ENCODE data around the gene TSR1. TPM values are rescaled to one million over a fixed set of nuclear protein-coding genes. Genes with fewer than 3 reads are reported as not detected.

Gene TSR1
- total RNA-seq, 2 experiments from 2014 or later = 27.8 to 30.2 TPM

DNA sequence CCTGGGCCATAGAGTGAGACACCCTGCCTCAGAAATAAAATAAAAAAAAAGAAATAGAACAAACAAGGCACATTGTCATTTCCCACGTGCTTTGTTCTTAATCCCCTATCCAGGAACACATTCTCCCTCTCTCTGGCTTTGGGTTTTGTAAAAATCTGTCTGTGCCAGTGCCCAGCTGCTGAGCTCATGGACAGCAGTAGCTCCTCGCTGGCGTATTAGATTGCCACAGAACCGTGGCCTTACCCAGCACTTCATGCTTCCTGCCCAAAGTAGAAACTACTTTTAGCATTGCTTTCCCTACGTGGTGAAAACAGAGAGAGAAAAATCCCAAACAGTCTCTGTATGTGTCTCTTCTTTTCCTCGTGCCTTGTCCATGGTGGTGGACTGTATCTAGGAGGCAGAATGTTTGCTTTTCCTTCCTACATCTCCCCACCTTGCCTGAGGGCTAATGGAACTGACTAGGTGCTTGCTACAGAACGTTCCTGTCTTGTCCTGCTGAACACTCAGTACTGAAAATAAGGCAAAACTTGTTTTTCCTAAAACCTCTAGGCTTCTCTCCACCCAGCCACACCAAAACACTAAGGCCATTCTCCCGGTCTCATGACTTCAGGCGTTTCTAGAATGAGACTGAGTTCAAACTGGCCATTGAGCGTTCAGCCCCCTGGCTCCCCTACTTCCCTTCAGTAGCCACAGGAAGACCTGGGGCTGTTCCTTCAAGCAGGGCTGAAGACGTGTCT, 38.5 kb upstream of the TSR1 start:
- POLR2A ChIA-PET = no interaction called here

DNA sequence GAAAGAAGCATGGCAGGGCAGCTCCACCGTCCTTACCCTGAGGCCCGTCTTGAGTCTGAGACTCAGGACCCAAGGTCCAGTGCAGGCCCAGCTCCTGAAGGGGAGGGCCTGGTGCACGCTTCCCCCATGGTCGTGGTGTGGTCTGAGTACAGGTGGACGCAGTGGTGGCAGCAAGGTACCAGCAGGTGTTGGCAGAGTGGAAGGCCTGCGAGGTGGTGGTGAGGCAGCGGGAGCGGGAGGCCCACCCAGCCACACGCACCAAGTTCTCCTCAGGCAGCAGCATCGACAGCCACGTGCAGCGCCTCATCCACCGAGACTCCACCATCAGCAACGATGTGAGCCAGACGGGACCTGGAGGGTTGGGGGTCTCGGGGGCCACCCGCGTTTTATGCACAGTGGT, 36.9 kb upstream of the TSR1 start:
- Mint-ChIP-seq H3K4me1 (no peaks in the 10 kb centered on the region), H3K4me3 (no peak overlapping the region), H3K27ac (no peak overlapping the region), H3K27me3 (no peaks in the 10 kb centered on the region), H3K36me3 (no peaks in the 10 kb centered on the region), H3K9me3 (no peaks in the 10 kb centered on the region)
- ATAC-seq (ENCODE audit: low read depth) (no peak), DNase-seq (no peak)
- POLR2A ChIA-PET = interaction anchor here (0.6 kb wide), 1 partner anchor 57 kb away, joined by 3 read pairs; no protein-coding TSS in a partner anchor

More for the DNA sequence above, 38.5 kb upstream of the TSR1 start:
- H3K27ac Mint-ChIP-seq = peak overlapping the region; percentile 45
- no peak overlapping the region for H3K4me3 Mint-ChIP-seq
- H3K4me1 Mint-ChIP-seq = no peaks in the 10 kb centered on the region
- no peaks in the 10 kb centered on the region for H3K27me3 Mint-ChIP-seq
- no peak for DNase-seq
- no peak for ATAC-seq (ENCODE audit: low read depth)
- H3K9me3 Mint-ChIP-seq = no peaks in the 10 kb centered on the region
- no peaks in the 10 kb centered on the region for H3K36me3 Mint-ChIP-seq

DNA sequence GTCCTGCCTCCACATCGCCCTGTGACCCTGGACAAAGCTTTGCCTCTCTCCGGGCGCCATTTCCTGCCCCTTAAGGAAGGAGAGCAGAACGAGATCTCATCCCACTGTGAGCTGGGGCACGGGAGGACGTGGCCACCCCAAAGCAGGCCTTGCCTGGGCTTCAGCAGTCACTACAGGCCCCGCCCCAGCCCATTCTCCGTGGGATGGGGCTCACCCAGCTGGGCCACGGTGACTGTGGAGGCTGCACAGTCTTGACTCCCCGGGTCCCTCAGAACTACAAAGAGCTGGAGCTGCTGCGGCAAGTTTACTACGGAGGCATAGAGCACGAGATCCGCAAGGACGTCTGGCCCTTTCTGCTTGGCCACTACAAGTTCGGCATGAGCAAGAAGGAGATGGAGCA, 36.4 kb upstream of the TSR1 start:
- no peaks in the 10 kb centered on the region for H3K36me3 Mint-ChIP-seq
- no peak overlapping the region for H3K4me3 Mint-ChIP-seq
- no peaks in the 10 kb centered on the region for H3K4me1 Mint-ChIP-seq
- DNase-seq = no peak
- no peaks in the 10 kb centered on the region for H3K27me3 Mint-ChIP-seq
- POLR2A ChIA-PET = interaction anchor here (0.6 kb wide), 1 partner anchor 56 kb away, joined by 3 read pairs; no protein-coding TSS in a partner anchor
- no peak for ATAC-seq (ENCODE audit: low read depth)
- H3K9me3 Mint-ChIP-seq = no peaks in the 10 kb centered on the region
- no peak overlapping the region for H3K27ac Mint-ChIP-seq

DNA sequence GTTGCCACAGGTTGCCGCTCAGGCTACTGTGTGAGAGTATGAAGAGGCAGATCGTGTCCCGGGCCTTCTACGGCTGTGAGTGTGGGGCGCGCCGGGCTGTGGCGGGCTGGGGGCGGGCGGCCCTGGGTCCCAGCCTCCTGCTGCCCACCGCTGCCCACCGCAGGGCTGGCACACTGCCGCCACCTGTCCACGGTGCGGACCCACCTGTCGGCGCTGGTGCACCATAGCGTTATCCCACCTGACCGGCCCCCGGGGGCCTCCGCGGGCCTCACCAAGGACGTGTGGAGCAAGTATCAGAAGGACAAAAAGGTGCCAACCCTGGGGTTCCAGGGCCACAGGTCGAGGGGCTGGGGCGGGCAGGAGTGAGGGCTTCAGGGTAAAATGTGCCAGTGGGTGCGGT, 35.9 kb upstream of the TSR1 start:
- H3K27ac Mint-ChIP-seq = no peak overlapping the region
- H3K4me1 Mint-ChIP-seq = peaks cover 1% of the 10 kb centered on the region
- no peaks in the 10 kb centered on the region for H3K36me3 Mint-ChIP-seq
- H3K9me3 Mint-ChIP-seq = no peaks in the 10 kb centered on the region
- no peaks in the 10 kb centered on the region for H3K27me3 Mint-ChIP-seq
- no peak overlapping the region for H3K4me3 Mint-ChIP-seq
- DNase-seq = no peak
- POLR2A ChIA-PET = no interaction called here
- ATAC-seq (ENCODE audit: low read depth) = no peak

DNA sequence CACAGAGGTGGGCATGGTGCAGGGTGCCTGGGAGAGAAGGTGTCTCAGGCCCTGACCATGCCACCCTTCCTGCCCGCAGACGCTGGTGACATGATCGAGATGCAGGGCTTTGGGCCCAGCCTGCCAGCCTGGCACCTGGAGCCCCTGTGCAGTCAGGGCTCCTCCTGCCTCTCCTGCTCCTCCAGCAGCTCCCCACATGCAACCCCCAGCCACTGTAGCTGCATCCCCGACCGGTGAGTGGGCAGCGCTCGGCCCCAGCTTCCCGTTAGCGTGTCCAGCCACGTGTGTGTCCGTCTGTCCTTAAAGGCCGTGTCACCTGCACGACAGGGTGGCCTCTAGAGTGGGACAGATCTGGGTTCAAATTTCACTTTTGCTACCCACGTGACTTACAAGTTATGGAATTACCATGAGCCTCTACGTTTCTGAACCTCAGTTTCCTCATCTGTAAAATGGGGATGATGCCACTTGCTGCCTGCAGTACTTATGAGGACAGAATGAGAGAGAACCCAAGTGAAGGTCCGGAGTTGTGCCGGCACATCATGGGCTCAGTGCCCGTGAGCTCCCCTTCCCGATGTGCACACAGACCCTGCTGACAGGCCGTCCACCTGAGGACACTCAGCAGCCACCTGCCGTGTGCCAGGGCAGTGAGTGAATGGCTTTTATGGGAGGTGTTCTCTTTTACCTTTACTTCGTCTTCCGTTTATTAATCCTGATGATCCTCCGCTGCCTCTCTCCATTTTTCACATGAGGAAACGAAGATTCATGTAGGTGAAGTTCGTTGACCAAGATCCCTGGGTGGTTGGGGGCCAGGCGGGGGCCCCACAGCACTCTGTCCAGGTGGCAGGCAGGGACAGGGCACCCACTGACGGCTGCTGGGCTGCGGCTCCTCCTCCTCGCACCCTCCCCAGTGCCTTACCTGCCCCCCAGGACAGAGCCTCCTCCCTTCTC, 35.2 kb upstream of the TSR1 start:
- Mint-ChIP-seq H3K36me3 (no peaks in the 10 kb centered on the region), H3K27ac (no peak overlapping the region)

DNA sequence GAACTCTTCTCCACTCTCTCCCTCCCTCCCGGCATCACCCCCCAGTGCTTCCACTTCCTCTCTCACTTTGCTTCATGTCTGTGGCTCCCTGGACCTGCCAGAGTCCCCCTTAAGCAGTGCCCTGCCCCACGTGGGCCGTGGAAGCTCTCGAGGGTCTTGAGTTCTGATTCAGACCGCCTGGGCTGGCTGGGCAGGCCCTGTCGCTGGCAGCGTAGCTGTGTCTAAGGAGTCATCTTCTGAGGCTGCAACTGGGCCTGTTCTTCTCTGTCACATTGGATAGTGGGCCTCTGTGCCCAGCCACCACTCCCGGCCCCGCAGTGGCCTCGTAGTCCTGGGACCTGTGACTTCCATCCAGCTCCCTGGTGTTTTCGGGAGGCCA, 33.9 kb upstream of the TSR1 start:
- no peak overlapping the region for H3K4me3 Mint-ChIP-seq
- DNase-seq (no peak), ATAC-seq (ENCODE audit: low read depth) (no peak)
- H3K27me3 Mint-ChIP-seq = no peaks in the 10 kb centered on the region
- no peaks in the 10 kb centered on the region for H3K36me3 Mint-ChIP-seq
- peaks cover 1% of the 10 kb centered on the region for H3K4me1 Mint-ChIP-seq
- POLR2A ChIA-PET = no interaction called here
- H3K9me3 Mint-ChIP-seq = no peaks in the 10 kb centered on the region
- H3K27ac Mint-ChIP-seq = no peak overlapping the region

More for the DNA sequence above, 35.2 kb upstream of the TSR1 start:
- no peaks in the 10 kb centered on the region for H3K9me3 Mint-ChIP-seq
- ATAC-seq (ENCODE audit: low read depth) (no peak), DNase-seq (no peak)
- peaks cover 1% of the 10 kb centered on the region for H3K4me1 Mint-ChIP-seq
- POLR2A ChIA-PET = no interaction called here
- no peaks in the 10 kb centered on the region for H3K27me3 Mint-ChIP-seq
- H3K4me3 Mint-ChIP-seq = no peak overlapping the region

DNA sequence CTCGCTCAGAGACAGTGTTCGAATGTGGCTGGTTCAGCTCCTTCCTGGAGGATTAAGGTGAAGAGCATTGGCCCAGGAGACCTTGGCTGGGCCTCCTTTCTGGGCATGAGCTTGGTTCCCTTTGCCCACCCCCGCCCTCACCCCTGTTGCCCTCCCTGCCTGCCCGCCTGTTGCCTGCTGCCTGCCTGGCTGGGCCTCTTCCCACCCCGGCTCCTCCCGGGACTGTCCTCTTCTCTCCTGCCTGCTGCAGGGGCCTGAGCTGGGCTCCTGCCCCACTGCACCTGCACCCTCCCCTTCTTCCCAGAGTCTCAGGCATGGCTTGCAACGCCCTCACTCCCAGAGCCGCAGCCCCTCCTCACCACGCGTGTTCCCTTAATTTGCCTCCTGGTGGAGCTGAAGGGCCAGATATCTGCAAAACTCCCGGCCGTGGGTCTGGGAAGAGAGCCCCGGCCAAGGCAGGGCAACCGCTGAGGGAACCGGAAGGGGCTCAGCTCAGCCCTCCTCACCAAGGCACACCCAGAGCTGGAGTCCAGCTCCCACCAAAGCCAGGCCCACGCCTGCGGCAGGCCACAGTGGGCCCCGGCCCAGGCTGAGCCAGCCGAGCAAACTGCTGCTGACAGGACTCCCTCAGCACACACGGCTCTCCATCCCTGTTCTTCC, 33.4 kb upstream of the TSR1 start:
- Mint-ChIP-seq H3K9me3 (no peaks in the 10 kb centered on the region), H3K4me3 (no peak overlapping the region), H3K27me3 (no peaks in the 10 kb centered on the region), H3K27ac (no peak overlapping the region), H3K36me3 (no peaks in the 10 kb centered on the region), H3K4me1 (peaks cover 1% of the 10 kb centered on the region)
- DNase-seq (no peak), ATAC-seq (ENCODE audit: low read depth) (no peak)
- POLR2A ChIA-PET = no interaction called here

DNA sequence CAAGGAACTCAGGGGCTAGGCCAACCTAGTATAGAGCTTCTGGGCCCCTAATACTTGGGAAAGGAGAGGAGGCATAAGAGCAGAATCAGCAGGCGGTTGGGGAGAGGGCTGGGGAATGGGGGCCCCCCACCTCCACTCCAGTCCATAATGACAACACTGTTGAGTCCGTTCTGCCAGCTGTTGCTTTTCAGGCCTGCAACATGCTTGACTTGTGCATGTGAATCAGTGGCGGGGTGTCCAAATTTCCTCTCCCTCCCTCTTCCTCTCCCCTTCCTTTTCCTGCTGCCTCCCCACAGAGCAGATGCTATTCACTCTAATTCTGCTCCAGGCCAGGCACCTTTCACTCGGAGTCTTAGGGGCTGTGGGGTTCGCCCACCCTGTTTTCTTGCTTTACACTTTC, 32.8 kb upstream of the TSR1 start:
- Mint-ChIP-seq H3K4me1 (peaks cover 1% of the 10 kb centered on the region), H3K27me3 (no peaks in the 10 kb centered on the region), H3K27ac (no peak overlapping the region), H3K36me3 (no peaks in the 10 kb centered on the region), H3K9me3 (no peaks in the 10 kb centered on the region), H3K4me3 (no peak overlapping the region)
- POLR2A ChIA-PET = no interaction called here
- no peak for DNase-seq
- ATAC-seq (ENCODE audit: low read depth) = no peak

DNA sequence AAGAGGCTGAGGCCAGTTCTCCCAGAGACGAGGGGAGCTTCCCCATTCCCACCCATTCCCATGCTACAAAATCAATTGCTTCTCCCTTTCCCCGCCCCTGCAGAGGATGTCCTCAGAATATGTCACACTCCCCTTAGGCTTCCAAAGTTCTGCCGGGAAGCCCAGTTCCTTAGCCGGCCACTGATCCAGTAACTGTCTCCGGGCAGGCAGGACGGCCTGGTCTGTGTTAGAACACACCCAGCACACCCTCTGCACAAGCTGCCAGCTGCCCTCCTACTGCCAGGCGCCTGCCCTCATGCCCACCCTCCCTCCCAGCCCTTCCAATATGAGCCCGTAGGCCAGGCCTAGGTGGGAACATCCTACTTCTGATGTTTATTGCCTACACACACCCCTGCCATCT, 32.1 kb upstream of the TSR1 start:
- Mint-ChIP-seq H3K27me3 (no peaks in the 10 kb centered on the region), H3K9me3 (no peaks in the 10 kb centered on the region), H3K4me3 (no peak overlapping the region), H3K27ac (no peak overlapping the region), H3K36me3 (no peaks in the 10 kb centered on the region), H3K4me1 (peaks cover 1% of the 10 kb centered on the region)
- no peak for DNase-seq
- no peak for ATAC-seq (ENCODE audit: low read depth)
- POLR2A ChIA-PET = no interaction called here

DNA sequence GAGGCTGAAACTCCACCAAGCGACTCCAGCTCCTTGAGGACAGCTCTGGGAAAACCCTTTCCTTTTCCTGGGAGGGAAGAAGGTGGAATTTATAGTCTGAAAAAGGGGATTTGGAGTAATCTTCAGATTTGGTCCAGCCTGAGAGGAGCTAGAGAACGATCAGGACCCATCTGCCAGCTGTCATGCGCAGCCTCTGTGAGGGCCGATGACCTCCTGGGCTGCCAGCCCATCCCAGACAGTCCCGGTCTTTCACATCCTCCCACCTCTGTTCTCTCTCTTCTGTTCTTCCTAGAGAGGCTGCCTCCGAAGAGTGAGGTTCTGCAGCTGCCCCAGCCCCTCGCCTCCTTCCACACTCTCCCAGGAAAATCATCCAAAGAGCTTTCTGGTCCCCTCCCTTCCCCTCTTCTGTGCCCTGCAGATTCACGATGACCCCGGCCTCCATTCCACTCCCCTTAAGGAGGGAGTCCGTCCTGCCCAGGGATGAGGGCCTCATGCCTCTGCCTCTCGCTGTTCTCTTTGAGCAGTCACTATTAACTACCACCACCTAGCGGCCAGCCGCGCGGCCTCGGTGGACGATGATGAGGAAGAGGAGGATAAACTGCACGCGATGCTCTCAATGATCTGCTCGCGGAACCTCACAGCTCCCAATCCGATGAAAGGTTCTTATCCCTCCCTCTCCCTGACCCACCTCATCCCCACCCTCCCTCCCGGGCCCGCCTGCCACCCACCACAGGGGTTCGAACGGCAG, 30.7 kb upstream of the TSR1 start:
- POLR2A ChIA-PET = no interaction called here
- H3K4me1 Mint-ChIP-seq = peaks cover 1% of the 10 kb centered on the region
- H3K36me3 Mint-ChIP-seq = peaks cover 3% of the 10 kb centered on the region
- H3K27me3 Mint-ChIP-seq = no peaks in the 10 kb centered on the region
- no peak overlapping the region for H3K27ac Mint-ChIP-seq
- no peak for DNase-seq
- no peak for ATAC-seq (ENCODE audit: low read depth)
- H3K9me3 Mint-ChIP-seq = no peaks in the 10 kb centered on the region
- H3K4me3 Mint-ChIP-seq = no peak overlapping the region

DNA sequence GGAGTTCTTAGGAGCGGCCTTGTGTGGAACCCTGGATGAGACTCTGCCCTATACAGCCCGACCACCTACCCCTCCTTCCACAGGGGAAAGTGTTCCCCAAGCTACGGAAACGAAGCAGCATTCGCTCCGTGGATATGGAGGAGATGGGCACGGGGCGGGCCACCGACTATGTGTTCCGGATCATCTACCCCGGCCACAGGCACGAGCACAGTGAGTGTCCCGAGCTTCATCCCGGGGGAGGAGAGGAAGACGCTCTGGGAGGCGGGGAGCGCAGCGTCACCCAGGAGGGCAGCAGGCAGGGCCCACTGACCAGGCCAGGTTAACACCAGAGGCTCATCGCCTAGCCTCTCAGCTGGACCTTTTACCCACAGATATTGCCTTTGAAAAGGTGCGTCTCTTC, 28.9 kb upstream of the TSR1 start:
- DNase-seq (no peak), ATAC-seq (ENCODE audit: low read depth) (no peak)
- Mint-ChIP-seq H3K9me3 (no peaks in the 10 kb centered on the region), H3K36me3 (peaks cover 8% of the 10 kb centered on the region), H3K27me3 (no peaks in the 10 kb centered on the region), H3K4me1 (peaks cover 4% of the 10 kb centered on the region), H3K4me3 (no peak overlapping the region), H3K27ac (no peak overlapping the region)
- POLR2A ChIA-PET = interaction anchor here (0.6 kb wide), 1 partner anchor 69 kb away, joined by 7 read pairs; no protein-coding TSS in a partner anchor

DNA sequence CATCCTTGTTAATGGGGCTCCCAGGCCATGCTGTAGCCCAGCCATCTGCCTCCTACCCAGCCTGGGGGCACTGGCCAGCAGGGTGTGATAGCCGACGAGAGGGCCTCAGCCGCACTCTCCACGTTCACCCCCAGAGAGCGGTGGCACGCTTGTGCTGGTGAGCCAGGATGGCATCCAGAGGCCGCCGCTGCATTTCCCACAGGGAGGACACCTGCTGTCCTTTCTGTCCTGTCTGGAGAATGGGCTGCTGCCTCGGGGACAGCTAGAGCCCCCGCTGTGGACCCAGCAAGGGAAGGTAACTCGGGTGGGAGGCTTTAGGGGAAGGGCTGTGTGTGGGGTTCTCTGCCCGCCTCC, 28.5 kb upstream of the TSR1 start:
- POLR2A ChIA-PET = interaction anchor here (0.6 kb wide), 1 partner anchor 68 kb away, joined by 7 read pairs; no protein-coding TSS in a partner anchor
- ATAC-seq (ENCODE audit: low read depth) = no peak
- H3K27ac Mint-ChIP-seq = no peak overlapping the region
- DNase-seq = no peak
- no peaks in the 10 kb centered on the region for H3K9me3 Mint-ChIP-seq
- H3K36me3 Mint-ChIP-seq = peaks cover 8% of the 10 kb centered on the region
- H3K27me3 Mint-ChIP-seq = no peaks in the 10 kb centered on the region
- H3K4me3 Mint-ChIP-seq = no peak overlapping the region
- peaks cover 4% of the 10 kb centered on the region for H3K4me1 Mint-ChIP-seq
